GM18519 (cell line): ENCODE data around the gene MMP28.
A peak's percentile ranks its signal among the peaks of the same experiment; 100 is the strongest.
"Not testable (repeated sequence)": the region's sequence is repeated elsewhere in the genome, so short reads cannot be mapped to it uniquely, and the experiment has no call there.

Source experiments
- ATAC-seq: cut with Tn5 transposase; IDR thresholded peaks from one replicate; pipeline ENCODE4 v1.9.1; 2021; ENCODE audit warnings: mild to moderate bottlenecking, moderate library complexity; ENCODE audit not compliant: unreplicated experiment, low FRiP score

Gene MMP28

DNA sequence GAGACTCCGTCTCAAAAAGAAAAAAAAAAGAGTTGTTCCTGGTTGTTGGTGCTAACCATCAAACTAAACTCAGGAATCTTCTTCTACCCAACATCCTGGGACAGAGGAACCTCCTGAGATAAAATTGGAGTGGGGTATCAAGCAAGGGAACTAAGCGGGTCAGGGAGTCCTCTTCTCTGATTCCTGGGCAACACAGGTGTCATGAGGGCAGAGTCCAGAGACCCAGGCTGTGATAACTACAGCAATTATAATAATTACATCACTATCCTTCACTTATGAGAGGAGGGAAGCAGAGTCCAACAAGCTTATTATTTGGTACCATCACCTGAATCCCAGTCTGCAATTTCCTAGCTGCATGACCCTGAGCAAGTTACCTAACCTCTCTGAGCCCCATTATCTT, 26.6 kb downstream of the MMP28 start:
- ATAC-seq, result no peak

DNA sequence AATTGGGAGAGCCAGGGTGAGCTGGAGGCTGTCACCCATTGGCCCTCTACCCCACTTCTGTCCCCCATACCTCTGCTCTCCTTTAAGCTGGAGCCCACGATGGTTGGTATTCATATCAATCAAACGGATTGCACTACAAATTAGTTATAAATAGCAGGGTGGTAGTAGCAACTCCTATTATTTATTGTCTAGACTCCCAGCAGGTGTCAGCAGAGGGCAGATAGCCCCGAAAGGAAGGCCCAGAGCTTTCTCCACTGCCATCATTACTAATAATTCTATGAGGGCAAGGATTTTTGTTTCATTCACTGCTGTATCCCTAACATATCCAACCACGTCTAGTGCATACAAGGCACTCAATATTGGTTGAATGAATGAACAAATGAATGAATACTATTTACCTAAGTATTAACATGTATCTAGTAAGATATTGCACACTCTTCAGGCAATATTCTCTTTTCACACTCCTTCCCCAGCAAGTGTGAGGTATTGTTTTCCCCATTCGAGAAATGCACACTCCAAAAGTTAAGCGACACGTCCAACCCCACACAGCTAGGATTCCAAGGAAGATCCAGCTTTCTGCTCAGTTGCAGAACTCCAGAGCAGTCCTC, 28.4 kb downstream of the MMP28 start:
- no peak for ATAC-seq

DNA sequence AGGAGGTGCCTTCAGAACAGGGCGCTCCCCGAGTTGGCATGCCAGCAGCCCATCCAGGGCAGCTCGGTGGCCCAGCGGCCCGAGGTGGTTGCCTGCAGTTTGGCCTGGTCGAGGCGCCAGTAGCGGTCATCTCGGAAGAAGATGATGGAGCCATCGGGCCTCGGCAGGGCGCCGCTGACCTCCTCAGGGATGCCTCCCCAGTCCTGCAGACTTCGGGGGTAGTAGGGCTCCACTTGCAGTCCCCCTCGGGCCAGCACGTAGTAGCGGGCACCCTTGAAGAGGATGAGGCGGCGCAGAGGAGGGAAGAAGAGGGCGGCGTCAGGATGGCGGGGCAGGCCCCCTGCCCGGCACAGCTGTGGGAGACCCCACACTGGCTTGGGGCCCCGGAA, 29.0 kb downstream of the MMP28 start:
- ATAC-seq, result no peak

DNA sequence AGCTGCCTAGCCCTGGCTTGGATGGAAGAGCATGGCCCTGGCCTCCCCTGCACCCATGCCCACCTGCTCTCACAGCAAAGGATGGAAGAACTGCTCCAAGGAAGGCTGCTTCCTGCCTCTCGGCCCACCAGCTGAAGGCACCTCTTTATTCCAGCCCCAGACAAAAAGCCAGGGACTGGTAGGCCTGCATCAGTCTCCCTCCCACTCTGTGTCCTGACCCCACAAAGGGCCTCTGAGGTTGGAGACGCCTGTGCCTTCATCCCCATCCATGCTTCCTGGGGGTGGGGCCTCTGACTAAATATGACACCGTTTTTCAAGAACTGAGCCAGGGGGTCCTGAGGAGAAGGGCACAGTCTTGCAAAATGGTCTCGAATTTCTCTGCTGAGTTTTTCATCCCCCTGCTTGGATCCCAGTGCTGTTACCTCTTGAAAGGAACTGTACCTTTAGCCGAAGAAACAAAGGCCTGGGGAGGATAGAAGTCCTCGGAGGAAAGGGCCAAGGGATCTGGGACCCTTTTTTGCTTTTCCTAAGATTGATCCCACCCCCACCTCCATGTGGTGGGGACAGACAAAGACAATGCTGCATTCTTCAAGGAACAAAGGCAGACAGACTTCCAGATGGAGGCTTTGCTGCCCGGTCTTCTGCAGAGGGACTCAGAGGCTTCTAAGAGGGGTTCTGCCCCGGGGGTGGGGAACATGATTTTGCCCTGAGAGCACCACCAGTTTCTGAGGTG, 29.5 kb downstream of the MMP28 start:
- no peak for ATAC-seq

GRCh38 chr17:35765086-35765710, 30.2 kb downstream of the MMP28 start:
- ATAC-seq, result no peak

DNA sequence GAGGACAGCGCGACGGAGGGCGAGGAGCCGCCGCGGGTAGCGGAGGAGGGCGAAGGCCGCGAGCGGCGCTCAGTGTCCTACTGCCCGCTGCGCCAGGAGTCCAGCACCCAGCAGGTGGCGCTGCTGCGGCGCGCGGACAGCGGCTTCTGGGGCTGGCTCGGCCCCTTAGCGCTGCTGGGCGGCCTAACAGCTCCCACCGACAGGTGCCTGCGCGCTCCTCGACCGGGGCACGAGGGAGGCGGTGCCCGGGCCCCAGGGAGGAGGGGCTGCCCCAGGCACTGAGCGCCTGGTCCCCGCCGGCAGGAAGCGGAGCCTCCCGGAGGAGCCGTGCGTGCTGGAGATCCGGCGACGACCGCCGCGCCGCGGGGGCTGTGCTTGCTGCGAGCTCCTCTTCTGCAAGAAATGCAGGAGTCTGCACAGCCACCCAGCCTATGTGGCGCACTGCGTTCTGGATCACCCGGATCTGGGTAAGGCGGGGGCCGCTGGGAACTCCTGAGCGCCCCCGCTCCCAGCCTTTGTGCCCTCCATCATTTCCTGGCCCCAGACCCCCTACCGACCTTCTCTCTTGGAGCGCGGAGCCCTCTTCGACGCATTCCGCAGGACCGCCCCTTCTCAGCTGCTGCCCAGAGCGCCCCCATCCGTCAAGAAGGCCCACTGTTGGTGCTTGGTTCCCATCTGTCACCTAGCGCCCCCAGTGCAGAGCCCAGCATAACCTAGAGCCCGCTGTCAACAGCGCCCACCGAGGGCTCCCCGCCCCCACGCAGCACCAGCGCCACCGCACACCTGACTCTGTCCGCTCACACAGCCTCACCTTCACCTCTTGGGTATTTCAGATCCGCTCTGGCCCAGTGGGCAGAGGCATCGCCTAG, 31.1 kb downstream of the MMP28 start:
- peak; percentile 62 for ATAC-seq

- ATAC-seq, result no peak
Measured at GRCh38 chr17:35763767-35764122, 31.7 kb downstream of the MMP28 start.

GRCh38 chr17:35761601-35762000, 33.8 kb downstream of the MMP28 start:
- no peak for ATAC-seq

- ATAC-seq, result no peak
Measured at GRCh38 chr17:35760587-35760986, 34.9 kb downstream of the MMP28 start, which contains the start of gene C17orf50. TSS of gene C17orf50 (plus strand) at chr17:35760887. CDS start at chr17:35760942, 55 bp downstream.

GRCh38 chr17:35757243-35757642, 38.2 kb downstream of the MMP28 start:
- ATAC-seq, result no peak

- no peak for ATAC-seq
Measured at GRCh38 chr17:35752945-35753764, 42.3 kb downstream of the MMP28 start, which contains the start of gene GAS2L2. TSS of gene GAS2L2 (minus strand) at chr17:35753239. CDS start at chr17:35752850, 389 bp downstream.

GRCh38 chr17:35752471-35752870, 43.0 kb downstream of the MMP28 start:
- no peak for ATAC-seq

DNA sequence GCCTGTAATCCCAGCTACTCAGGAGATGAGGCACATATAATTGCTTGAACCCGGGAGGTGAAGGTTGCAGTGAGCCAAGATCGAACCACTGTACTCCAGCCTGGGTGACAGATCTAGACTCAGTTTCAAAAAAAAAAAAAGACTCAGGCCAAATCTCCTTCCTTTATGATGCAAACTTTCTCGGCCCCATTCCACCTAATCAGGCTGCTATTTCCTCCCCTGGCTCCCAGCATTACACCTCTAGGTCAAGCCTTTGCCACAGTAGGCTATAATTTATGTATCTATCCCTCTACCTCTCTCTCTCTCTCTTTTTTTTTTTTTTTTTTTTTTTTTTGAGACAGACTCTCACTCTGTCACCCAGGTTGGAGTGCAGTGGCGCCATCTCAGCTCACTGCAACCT, 43.9 kb downstream of the MMP28 start:
- not testable (repeated sequence) for ATAC-seq

GRCh38 chr17:35750526-35751395, 44.7 kb downstream of the MMP28 start:
- no peak for ATAC-seq

GRCh38 chr17:35749560-35750412, 45.7 kb downstream of the MMP28 start:
- ATAC-seq, result no peak

DNA sequence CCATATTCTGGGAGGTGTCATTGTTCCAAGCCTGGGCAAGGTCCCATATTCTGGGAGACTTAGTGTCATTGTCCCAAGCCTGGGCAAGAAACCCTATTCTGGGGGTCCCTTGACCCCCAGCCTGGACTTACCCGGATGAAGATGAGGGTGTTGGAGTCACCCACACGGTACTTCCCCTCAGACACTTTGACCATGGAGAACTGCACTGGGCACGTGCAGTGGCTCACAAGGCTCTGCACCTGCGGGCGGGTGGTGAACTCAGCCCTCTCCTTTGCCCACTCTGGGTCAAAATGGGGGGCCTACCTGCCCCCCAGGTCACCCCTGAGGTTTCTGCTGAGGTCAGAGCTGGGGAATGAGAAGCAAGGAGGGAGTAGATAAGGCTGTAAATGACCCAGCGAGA, 46.5 kb downstream of the MMP28 start:
- ATAC-seq, result no peak

GRCh38 chr17:35748341-35748841, 47.0 kb downstream of the MMP28 start:
- no peak for ATAC-seq

DNA sequence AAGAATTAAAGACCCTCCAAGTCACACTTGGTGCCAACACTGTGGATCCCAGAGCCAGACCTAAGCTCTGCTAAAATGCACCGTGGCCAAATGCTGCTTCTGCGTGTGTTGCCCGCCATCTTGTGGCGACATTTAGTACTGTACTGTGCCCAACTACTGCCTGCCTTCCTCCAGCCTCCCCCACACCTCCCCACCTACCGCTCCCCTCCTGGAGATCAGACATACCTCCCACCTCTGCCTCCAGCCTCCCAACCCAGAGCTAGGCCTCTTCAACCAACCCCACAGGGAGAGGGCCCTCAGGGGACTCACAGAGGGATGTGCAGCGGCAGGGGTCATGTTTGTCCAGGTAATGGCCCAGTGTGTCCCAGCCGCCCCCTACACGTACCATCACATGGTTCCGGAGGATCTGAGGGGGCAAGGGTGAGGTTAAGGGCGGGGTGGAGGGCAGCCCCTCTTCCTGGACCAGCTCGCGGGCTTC, 47.9 kb downstream of the MMP28 start:
- ATAC-seq, result no peak
